Ovary (tissue), 9 donors: Measurements from ENCODE around the gene DAP. TPM values are rescaled to one million over a fixed set of nuclear protein-coding genes. Genes with fewer than 3 reads are reported as not detected.

Experiments
- DNase-seq, 5 donors: peaks; one replicate each; pipeline ENCODE4 v3.0.0-alpha.2; 2019 to 2020
- H3K27ac ChIP-seq, 2 donors: fragments of 200-600 bp; one replicate each; pipeline versions ENCODE4 v1.5.1 to v1.8.0; 2019 to 2022
- H3K27me3 ChIP-seq: fragments of 200-600 bp; one replicate; pipeline ENCODE4 v1.8.0; 2022
- H3K36me3 ChIP-seq: fragments of 200-600 bp; sonication (generic); one replicate; pipeline ENCODE4 v1.5.1; 2019
- H3K4me1 ChIP-seq: one replicate; pipeline ENCODE4 v1.8.1; 2013; ENCODE audit warnings: mild to moderate bottlenecking, moderate library complexity; ENCODE audit not compliant: insufficient read depth
- H3K4me3 ChIP-seq: fragments of 200-600 bp; sonication (generic); one replicate; pipeline ENCODE4 v1.5.1; 2017
- H3K9me3 ChIP-seq, 2 donors: fragments of 200-600 bp in 1 of 2; sonication (generic) in 1 of 2; one replicate each; pipeline versions ENCODE4 v1.5.1 to v1.8.1; 2013 to 2019; ENCODE audit warnings: mild to moderate bottlenecking in 1 of 2, moderate library complexity in 1 of 2
- EP300 ChIP-seq: sonication (generic); formaldehyde crosslinking; IDR thresholded peaks from one replicate; pipeline ENCODE4 v1.6.1; 2017; ENCODE audit warnings: antibody characterized with exemption
- POLR2A ChIP-seq: fragments of 450-650 bp; IDR thresholded peaks from one replicate; pipeline ENCODE4 v1.6.1; 2017; ENCODE audit warnings: antibody characterized with exemption, mild to moderate bottlenecking, moderate library complexity
- WGBS, 3 donors: extraction: QIAGEN DNeasy Blood & Tissue Kit in 1 of 3; methylation state at CpG; one replicate each; pipeline versions ENCODE4 v1.1.5 to v1.1.7; 2013 to 2017; 5-methylcytosine and 5-hydroxymethylcytosine counted together
- intact Hi-C, 4 donors: fragments of 100-400 bp; cut with DNase I; formaldehyde crosslinking; loops; one replicate each; pipeline versions ENCODE4 v1.11.0 to v1.15.1; 2022 to 2023
- polyA plus RNA-seq, 2 donors: library from polyadenylated mRNA; stranded (reverse); fragments of 200-250 nt in 1 of 2; fragments of 350-450 nt in 1 of 2; fragmentation: Illumina TruSeq in 1 of 2; extraction: RNeasy Lipid Tissue Mini Kit (QIAGEN cat#74804) in 1 of 2; gene quantifications; one replicate each; pipeline ENCODE4 v1.2.3, GENCODE V29; 2013 to 2014
- total RNA-seq, 7 donors: library from RNA; depleted of rRNA in 2 of 7; stranded (reverse); fragments of >200 nt in 2 of 7; fragmentation: NEBNext Ultra II Directional in 3 of 7; extraction: Animal tissue kit (Norgen Biotek cat#: 25700) in 3 of 7; gene quantifications; one replicate each; pipeline versions ENCODE4 v1.1.0 to v1.2.4, GENCODE V29; 2016 to 2023
- TF ChIP-seq, protein P1 (sequence below), 3 donors: fragments of 450-650 bp in 2 of 3; fragments of 200-600 bp in 1 of 3; IDR thresholded peaks; one replicate each; pipeline versions ENCODE4 v1.5.1 to v1.8.0; 2016 to 2022; ENCODE audit warnings: antibody characterized with exemption in 3 of 3, mild to moderate bottlenecking in 1 of 3
- donor health status: DM: no; HTN: no; CAD: no; lungs with moderate emphysema.
- donor health status: DM: no; HTN: no; CAD: no.
- donor health status: Bipolar disorder and iron deficiency.
- donor health status: DM: yes; HTN: yes; CAD: no.
- donor health status: DM: no; HTN: no; CAD: no.
- donor health status: DM: yes; HTN: yes; CAD: no.

Gene DAP
- total and polyA plus RNA-seq, 9 donors = 32.0 to 159 (median 88.5) TPM

DNA sequence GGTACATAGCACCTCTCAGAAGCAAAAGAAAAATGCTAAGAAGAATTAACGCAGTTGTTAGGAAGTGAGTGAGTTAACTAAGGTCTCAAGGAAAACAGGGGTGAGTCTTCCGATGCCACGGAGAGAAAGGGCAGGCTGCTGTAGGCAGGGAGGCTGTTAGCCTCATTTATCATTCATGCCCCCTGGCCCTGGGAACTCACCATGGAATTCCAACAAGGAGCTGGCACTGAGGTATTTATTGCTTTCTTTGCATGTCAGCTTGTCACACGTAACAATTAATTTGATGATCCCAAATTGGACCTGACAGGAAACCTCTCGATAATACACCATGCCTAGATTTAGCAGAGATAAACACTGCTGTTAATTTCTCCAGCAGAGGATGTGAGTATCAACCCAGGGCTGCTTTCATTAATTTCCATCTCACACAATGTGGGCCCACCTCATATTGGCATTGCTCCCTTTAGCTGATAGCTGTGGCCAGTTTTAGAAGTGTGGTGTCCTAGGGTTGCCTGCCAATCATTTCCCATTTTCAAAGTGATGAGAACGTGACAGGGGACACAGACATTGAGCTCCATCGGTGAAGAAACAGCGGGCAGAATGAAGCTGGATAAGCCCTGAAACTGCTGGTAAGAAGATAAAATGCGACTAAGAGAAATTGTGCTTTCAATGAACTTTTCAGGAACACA lies 45.3 kb downstream of the DAP start:
- Histone ChIP-seq H3K27ac (no peak overlapping the region), H3K4me3 (no peak overlapping the region), H3K36me3 (no peaks in the 10 kb centered on the region), H3K27me3 (no peaks in the 10 kb centered on the region), H3K4me1 (no peaks in the 10 kb centered on the region), H3K9me3 (no peaks in the 10 kb centered on the region)
- TF ChIP-seq, protein P1, sequence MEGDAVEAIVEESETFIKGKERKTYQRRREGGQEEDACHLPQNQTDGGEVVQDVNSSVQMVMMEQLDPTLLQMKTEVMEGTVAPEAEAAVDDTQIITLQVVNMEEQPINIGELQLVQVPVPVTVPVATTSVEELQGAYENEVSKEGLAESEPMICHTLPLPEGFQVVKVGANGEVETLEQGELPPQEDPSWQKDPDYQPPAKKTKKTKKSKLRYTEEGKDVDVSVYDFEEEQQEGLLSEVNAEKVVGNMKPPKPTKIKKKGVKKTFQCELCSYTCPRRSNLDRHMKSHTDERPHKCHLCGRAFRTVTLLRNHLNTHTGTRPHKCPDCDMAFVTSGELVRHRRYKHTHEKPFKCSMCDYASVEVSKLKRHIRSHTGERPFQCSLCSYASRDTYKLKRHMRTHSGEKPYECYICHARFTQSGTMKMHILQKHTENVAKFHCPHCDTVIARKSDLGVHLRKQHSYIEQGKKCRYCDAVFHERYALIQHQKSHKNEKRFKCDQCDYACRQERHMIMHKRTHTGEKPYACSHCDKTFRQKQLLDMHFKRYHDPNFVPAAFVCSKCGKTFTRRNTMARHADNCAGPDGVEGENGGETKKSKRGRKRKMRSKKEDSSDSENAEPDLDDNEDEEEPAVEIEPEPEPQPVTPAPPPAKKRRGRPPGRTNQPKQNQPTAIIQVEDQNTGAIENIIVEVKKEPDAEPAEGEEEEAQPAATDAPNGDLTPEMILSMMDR (IDR thresholded peaks at IDR 0.05) = no peak
- TF ChIP-seq POLR2A (no peak), EP300 (no peak)
- no peak for DNase-seq
- intact Hi-C loops = no loop called here
- 80 to 82% (median 80%) methylated on average over 9 of the region's 9 CpGs for WGBS, 3 donors

DNA sequence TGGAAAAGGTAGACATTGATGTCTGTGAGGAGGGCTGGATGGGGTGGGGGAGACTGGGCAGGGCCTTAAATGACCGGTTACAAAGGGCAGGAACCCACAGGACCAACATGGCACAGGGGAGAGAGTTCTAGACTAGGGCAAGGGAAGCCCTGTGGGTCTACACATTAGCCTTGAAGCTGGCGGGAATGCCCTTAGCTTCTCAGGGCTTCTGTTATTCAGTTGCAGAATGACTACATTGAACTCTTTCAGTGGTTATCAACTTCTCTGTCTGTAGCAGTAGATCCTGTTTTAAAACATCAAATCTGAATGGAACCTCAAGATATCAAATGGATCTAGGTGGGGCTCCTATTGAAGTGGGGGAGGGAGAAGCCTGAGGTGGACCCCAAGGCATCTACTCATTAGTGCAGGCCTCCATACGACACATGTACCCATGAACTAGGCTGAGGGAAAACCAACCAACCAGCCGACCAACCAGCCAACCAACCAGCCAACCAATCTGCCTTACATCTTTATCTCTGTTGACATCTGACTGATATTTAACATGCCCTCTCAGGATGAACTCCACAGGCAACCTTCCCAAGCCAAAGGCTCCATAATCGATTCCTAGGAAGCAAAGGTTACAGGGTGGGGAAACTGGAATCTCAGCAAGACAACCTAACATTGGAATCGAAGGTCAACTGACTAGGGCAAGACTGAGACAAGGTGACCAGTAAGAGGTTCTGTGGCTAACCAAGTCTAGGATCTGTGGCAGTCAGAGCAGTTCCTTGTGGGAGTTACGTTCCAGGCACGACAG lies 48.3 kb downstream of the DAP start:
- no peaks in the 10 kb centered on the region for H3K9me3 ChIP-seq
- TF ChIP-seq EP300 (no peak), POLR2A (no peak)
- TF ChIP-seq, protein P1 (IDR thresholded peaks at IDR 0.05) = no peak
- 95 to 98% (median 96%) methylated on average over 8 of the region's 8 CpGs for WGBS, 3 donors
- intact Hi-C loops = no loop called here
- no peak overlapping the region for H3K4me3 ChIP-seq
- DNase-seq = no peak
- no peaks in the 10 kb centered on the region for H3K4me1 ChIP-seq
- no peaks in the 10 kb centered on the region for H3K36me3 ChIP-seq
- H3K27ac ChIP-seq = no peak overlapping the region
- H3K27me3 ChIP-seq = no peaks in the 10 kb centered on the region

- intact Hi-C loops = no loop called here
- 88 to 90% (median 90%) methylated on average over 6 of the region's 6 CpGs for WGBS, 3 donors
- Histone ChIP-seq H3K36me3 (no peaks in the 10 kb centered on the region), H3K9me3 (no peaks in the 10 kb centered on the region), H3K27me3 (no peaks in the 10 kb centered on the region), H3K4me3 (no peak overlapping the region), H3K4me1 (no peaks in the 10 kb centered on the region), H3K27ac (no peak overlapping the region)
- no peak for DNase-seq
- TF ChIP-seq, protein P1 (IDR thresholded peaks at IDR 0.05) = no peak
- TF ChIP-seq POLR2A = no peak
Measured at GRCh38 chr5:10711562-10711961, 49.5 kb downstream of the DAP start.

- DNase-seq = no peak
- Histone ChIP-seq H3K4me1 (no peaks in the 10 kb centered on the region), H3K36me3 (no peaks in the 10 kb centered on the region), H3K9me3 (no peaks in the 10 kb centered on the region), H3K27me3 (no peaks in the 10 kb centered on the region), H3K4me3 (no peak overlapping the region), H3K27ac (no peak overlapping the region)
- 86 to 94% (median 86%) methylated on average over 10 of the region's 10 CpGs for WGBS, 3 donors
- no peak for TF ChIP-seq EP300
- TF ChIP-seq POLR2A = no peak
- TF ChIP-seq, protein P1 (IDR thresholded peaks at IDR 0.05) = no peak
- intact Hi-C loops = no loop called here
Measured at GRCh38 chr5:10710513-10711128, 50.4 kb downstream of the DAP start.
